Pons (tissue), 1 donor: ENCODE data around the gene CRYGD.
A peak's percentile ranks its signal among the peaks of the same experiment; 100 is the strongest.
"Not testable (repeated sequence)": the region's sequence is repeated elsewhere in the genome, so short reads cannot be mapped to it uniquely, and the experiment has no call there.

Experiments
- DNase-seq: peaks from one replicate; pipeline ENCODE4 v3.0.0-alpha.2; 2016; ENCODE audit warnings: low spot score

Gene CRYGD

GRCh38 chr2:208129744-208130711 is 5.7 kb upstream of the CRYGD start, which contains the start of gene CRYGC:
TSS of gene CRYGC (minus strand) at chr2:208129828. CDS start at chr2:208129792, 36 bp downstream.
- no peak for DNase-seq

- DNase-seq: no peak
Measured at GRCh38 chr2:208128136-208128535, 3.8 kb upstream of the CRYGD start.

GRCh38 chr2:208127090-208127489 is 2.8 kb upstream of the CRYGD start:
- no peak for DNase-seq

GRCh38 chr2:208125251-208125650 is 927 bp upstream of the CRYGD start:
- no peak for DNase-seq

- no peak for DNase-seq
Measured at GRCh38 chr2:208122248-208122647, 2.1 kb downstream of the CRYGD start.

GRCh38 chr2:208118918-208119317 is 5.4 kb downstream of the CRYGD start:
- DNase-seq: no peak

- not testable (repeated sequence) for DNase-seq
Measured at GRCh38 chr2:208117390-208117789, 6.9 kb downstream of the CRYGD start.

GRCh38 chr2:208112969-208113368 is 11.4 kb downstream of the CRYGD start:
- DNase-seq: no peak

- not testable (repeated sequence) for DNase-seq
Measured at GRCh38 chr2:208112273-208112745, 12.0 kb downstream of the CRYGD start.

- no peak for DNase-seq
Measured at GRCh38 chr2:208103616-208104015, 20.7 kb downstream of the CRYGD start.

GRCh38 chr2:208101716-208102631 is 22.4 kb downstream of the CRYGD start:
- peak; percentile 65 for DNase-seq

GRCh38 chr2:208099682-208100470 is 24.4 kb downstream of the CRYGD start:
- DNase-seq: no peak

GRCh38 chr2:208098701-208099100 is 25.6 kb downstream of the CRYGD start:
- not testable (repeated sequence) for DNase-seq

GRCh38 chr2:208098267-208098666 is 26.1 kb downstream of the CRYGD start:
- no peak for DNase-seq

- DNase-seq: no peak
Measured at GRCh38 chr2:208097801-208098200, 26.5 kb downstream of the CRYGD start.

GRCh38 chr2:208097313-208097712 is 27.0 kb downstream of the CRYGD start:
- DNase-seq: no peak

GRCh38 chr2:208096080-208096479 is 28.2 kb downstream of the CRYGD start:
- DNase-seq: no peak

GRCh38 chr2:208093128-208093527 is 31.2 kb downstream of the CRYGD start:
- DNase-seq: no peak

- no peak for DNase-seq
Measured at GRCh38 chr2:208092093-208092832, 32.1 kb downstream of the CRYGD start.

- no peak for DNase-seq
Measured at GRCh38 chr2:208090420-208090819, 33.9 kb downstream of the CRYGD start.

- DNase-seq: no peak
Measured at GRCh38 chr2:208086029-208086428, 38.3 kb downstream of the CRYGD start.
